ENCODE measurements around the gene CDKL4.

- TF ChIP-seq POLR2A (IDR thresholded peaks at IDR 0.05) (no peak), POLR2AphosphoS5 (IDR thresholded peaks at IDR 0.05) (no peak)
- TF ChIP-seq, protein P1, sequence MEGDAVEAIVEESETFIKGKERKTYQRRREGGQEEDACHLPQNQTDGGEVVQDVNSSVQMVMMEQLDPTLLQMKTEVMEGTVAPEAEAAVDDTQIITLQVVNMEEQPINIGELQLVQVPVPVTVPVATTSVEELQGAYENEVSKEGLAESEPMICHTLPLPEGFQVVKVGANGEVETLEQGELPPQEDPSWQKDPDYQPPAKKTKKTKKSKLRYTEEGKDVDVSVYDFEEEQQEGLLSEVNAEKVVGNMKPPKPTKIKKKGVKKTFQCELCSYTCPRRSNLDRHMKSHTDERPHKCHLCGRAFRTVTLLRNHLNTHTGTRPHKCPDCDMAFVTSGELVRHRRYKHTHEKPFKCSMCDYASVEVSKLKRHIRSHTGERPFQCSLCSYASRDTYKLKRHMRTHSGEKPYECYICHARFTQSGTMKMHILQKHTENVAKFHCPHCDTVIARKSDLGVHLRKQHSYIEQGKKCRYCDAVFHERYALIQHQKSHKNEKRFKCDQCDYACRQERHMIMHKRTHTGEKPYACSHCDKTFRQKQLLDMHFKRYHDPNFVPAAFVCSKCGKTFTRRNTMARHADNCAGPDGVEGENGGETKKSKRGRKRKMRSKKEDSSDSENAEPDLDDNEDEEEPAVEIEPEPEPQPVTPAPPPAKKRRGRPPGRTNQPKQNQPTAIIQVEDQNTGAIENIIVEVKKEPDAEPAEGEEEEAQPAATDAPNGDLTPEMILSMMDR (IDR thresholded peaks at IDR 0.05), result no peak
Measured at GRCh38 chr2:39240758-39241157, 3.0 kb downstream of the CDKL4 start.
